ENCODE measurements around the gene SGSH. TPM values are rescaled to one million over a fixed set of nuclear protein-coding genes. Genes with fewer than 3 reads are reported as not detected.

The SGSH gene
- total RNA-seq, 1 donor: 15.9 TPM

DNA sequence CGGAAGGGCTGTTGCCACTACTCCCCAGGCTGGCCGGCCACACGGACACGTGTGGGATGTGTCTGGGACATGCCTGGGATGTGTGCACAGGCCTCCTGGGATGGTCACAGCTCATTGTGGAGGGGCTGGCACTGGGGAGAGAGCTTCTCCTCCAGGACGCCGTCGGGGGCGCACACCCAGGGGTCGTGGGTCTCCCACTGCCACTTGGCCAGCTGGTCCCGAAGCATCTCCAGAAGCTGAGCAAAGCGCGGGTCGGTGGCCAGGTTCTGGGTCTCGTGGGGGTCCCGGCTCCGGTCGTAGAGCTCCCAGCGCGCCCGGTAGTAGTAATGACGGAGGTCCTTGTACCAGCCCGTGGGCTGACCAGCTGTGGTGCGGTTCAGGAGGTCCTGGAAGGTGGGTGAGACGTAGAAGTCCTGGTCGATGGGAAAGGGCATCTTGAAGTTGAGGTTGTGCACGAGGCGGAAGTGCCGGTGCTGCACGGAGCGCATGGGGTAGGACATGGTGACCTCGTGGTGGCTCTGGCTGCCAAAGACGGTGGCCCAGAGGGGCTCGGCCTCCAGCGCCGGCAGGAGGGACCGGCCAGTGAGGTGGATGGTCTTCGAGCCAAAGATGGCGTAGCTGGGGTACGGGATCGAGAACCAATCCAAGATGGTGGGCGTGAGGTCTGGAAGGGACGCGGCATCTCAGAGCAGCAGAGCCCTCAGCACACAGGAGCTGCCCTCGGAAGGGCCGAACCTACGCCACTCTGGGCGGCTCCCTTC, 9.6 kb downstream of the SGSH start:
- no peak overlapping the region for H3K27ac ChIP-seq (ENCODE audit: low read depth, low read length)
- no peaks in the 10 kb centered on the region for H3K79me2 ChIP-seq (ENCODE audit: insufficient read depth, low read length)
- no peaks in the 10 kb centered on the region for H3K4me1 ChIP-seq (ENCODE audit: insufficient read depth, low read length)
- H3K4me3 ChIP-seq (ENCODE audit: insufficient read depth, low read length): no peak overlapping the region
- peaks cover 4% of the 10 kb centered on the region for H4K20me1 ChIP-seq (ENCODE audit: insufficient read depth, low read length)
- no peak overlapping the region for H3K4me2 ChIP-seq (ENCODE audit: insufficient read depth, low read length)
- H2AFZ ChIP-seq (ENCODE audit: low read length): no peak overlapping the region
- no peaks in the 10 kb centered on the region for H3K27me3 ChIP-seq (ENCODE audit: insufficient read depth, low read length)
- peak; percentile 27 for DNase-seq (ENCODE audit: insufficient read length, low spot score, missing footprints)
- H3K36me3 ChIP-seq (ENCODE audit: insufficient read depth, low read length): peaks cover 22% of the 10 kb centered on the region
- H3K9me3 ChIP-seq (ENCODE audit: low read depth, low read length): no peaks in the 10 kb centered on the region
- TF ChIP-seq, protein P1, sequence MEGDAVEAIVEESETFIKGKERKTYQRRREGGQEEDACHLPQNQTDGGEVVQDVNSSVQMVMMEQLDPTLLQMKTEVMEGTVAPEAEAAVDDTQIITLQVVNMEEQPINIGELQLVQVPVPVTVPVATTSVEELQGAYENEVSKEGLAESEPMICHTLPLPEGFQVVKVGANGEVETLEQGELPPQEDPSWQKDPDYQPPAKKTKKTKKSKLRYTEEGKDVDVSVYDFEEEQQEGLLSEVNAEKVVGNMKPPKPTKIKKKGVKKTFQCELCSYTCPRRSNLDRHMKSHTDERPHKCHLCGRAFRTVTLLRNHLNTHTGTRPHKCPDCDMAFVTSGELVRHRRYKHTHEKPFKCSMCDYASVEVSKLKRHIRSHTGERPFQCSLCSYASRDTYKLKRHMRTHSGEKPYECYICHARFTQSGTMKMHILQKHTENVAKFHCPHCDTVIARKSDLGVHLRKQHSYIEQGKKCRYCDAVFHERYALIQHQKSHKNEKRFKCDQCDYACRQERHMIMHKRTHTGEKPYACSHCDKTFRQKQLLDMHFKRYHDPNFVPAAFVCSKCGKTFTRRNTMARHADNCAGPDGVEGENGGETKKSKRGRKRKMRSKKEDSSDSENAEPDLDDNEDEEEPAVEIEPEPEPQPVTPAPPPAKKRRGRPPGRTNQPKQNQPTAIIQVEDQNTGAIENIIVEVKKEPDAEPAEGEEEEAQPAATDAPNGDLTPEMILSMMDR (IDR thresholded peaks at IDR 0.05; ENCODE audit: extremely low read depth, low read depth, low read length): no peak

DNA sequence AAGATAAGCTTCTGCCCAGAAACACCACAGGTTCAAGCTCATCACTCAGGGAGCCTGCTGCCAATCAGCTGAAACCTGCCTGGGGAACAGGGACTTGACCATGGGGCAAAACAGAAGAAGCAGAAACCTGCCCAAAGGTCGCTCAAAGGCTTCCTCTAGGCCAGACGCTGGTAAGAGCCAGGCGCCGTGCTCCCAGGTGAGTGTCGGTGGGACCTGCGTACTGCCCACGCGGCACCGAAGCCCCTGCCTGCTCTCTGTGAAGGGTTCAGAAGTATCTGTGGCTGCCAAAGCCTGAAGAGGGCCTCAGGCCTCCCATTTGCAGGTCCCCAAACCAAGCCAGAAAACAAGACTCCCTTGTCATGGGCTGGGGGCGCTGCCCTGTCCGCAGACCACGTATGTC, 10.4 kb downstream of the SGSH start:
- Histone ChIP-seq H3K4me3 (ENCODE audit: insufficient read depth, low read length) (no peak overlapping the region), H3K4me1 (ENCODE audit: insufficient read depth, low read length) (no peaks in the 10 kb centered on the region), H3K27ac (ENCODE audit: low read depth, low read length) (no peak overlapping the region), H3K4me2 (ENCODE audit: insufficient read depth, low read length) (no peak overlapping the region), H3K36me3 (ENCODE audit: insufficient read depth, low read length) (peaks cover 19% of the 10 kb centered on the region), H3K79me2 (ENCODE audit: insufficient read depth, low read length) (no peaks in the 10 kb centered on the region), H4K20me1 (ENCODE audit: insufficient read depth, low read length) (peaks cover 4% of the 10 kb centered on the region), H2AFZ (ENCODE audit: low read length) (no peak overlapping the region), H3K27me3 (ENCODE audit: insufficient read depth, low read length) (no peaks in the 10 kb centered on the region), H3K9me3 (ENCODE audit: low read depth, low read length) (no peaks in the 10 kb centered on the region)
- TF ChIP-seq, protein P1 (IDR thresholded peaks at IDR 0.05; ENCODE audit: extremely low read depth, low read depth, low read length): no peak
- no peak for DNase-seq (ENCODE audit: insufficient read length, low spot score, missing footprints)

DNA sequence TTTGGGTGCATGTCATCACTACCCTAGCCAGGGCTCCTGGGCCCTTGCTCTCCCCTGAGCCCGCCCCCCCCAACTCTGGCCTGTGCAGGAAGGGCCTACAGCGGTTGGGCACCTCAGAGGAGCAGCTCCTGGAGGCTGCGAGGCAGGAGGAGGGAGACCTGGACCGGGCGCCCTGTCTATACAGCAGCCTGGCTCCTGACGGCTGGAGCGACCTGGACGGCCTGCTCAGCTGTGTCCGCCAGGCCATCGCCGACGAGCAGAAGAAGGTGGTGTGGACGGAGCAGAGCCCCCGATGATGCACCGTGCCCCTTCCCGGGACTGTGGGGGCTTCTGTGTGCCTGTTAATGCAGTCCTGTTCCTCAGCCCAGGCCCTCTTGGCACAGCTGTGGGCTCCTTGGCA, 12.1 kb downstream of the SGSH start:
- TF ChIP-seq, protein P1 (IDR thresholded peaks at IDR 0.05; ENCODE audit: extremely low read depth, low read depth, low read length): no peak
- Histone ChIP-seq H4K20me1 (ENCODE audit: insufficient read depth, low read length) (peaks cover 4% of the 10 kb centered on the region), H2AFZ (ENCODE audit: low read length) (no peak overlapping the region), H3K79me2 (ENCODE audit: insufficient read depth, low read length) (no peaks in the 10 kb centered on the region), H3K36me3 (ENCODE audit: insufficient read depth, low read length) (peaks cover 19% of the 10 kb centered on the region), H3K27ac (ENCODE audit: low read depth, low read length) (no peak overlapping the region), H3K27me3 (ENCODE audit: insufficient read depth, low read length) (no peaks in the 10 kb centered on the region), H3K9me3 (ENCODE audit: low read depth, low read length) (no peaks in the 10 kb centered on the region), H3K4me3 (ENCODE audit: insufficient read depth, low read length) (no peak overlapping the region), H3K4me2 (ENCODE audit: insufficient read depth, low read length) (no peak overlapping the region), H3K4me1 (ENCODE audit: insufficient read depth, low read length) (no peaks in the 10 kb centered on the region)
- peak; percentile 34 for DNase-seq (ENCODE audit: insufficient read length, low spot score, missing footprints)

DNA sequence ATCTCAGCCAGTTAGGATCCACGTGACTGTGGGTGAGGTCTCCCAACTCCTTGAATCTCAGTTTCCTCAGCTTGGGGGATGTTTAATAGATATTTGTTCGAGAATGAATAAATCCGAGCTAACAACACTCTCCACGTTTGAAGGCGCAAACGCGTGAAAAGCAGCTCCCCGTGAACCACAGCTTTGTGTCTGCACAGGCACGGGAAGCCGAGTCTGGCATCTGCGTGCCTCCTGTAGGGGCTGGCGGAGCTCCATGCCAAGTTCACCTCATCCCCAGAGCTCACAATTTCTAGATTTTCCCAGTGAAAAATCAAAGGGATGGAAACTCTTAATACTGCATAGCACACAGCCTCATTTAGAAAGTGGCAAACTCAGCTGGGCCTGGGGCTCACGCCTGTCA, 14.3 kb downstream of the SGSH start:
- TF ChIP-seq, protein P1 (IDR thresholded peaks at IDR 0.05; ENCODE audit: extremely low read depth, low read depth, low read length): no peak

More for the DNA sequence above, 14.3 kb downstream of the SGSH start:
- H3K4me2 ChIP-seq (ENCODE audit: insufficient read depth, low read length): no peak overlapping the region
- no peak overlapping the region for H3K4me3 ChIP-seq (ENCODE audit: insufficient read depth, low read length)
- H3K36me3 ChIP-seq (ENCODE audit: insufficient read depth, low read length): peaks cover 6% of the 10 kb centered on the region
- no peak for DNase-seq (ENCODE audit: insufficient read length, low spot score, missing footprints)
- H4K20me1 ChIP-seq (ENCODE audit: insufficient read depth, low read length): peaks cover 4% of the 10 kb centered on the region
- H3K4me1 ChIP-seq (ENCODE audit: insufficient read depth, low read length): no peaks in the 10 kb centered on the region
- H3K9me3 ChIP-seq (ENCODE audit: low read depth, low read length): no peaks in the 10 kb centered on the region
- no peak overlapping the region for H3K27ac ChIP-seq (ENCODE audit: low read depth, low read length)
- no peak overlapping the region for H2AFZ ChIP-seq (ENCODE audit: low read length)
- H3K79me2 ChIP-seq (ENCODE audit: insufficient read depth, low read length): no peaks in the 10 kb centered on the region
- H3K27me3 ChIP-seq (ENCODE audit: insufficient read depth, low read length): no peaks in the 10 kb centered on the region

Measured in osteoblast (primary cell).